ENCODE measurements around the gene PRSS56. TPM values are rescaled to one million over a fixed set of nuclear protein-coding genes. Genes with fewer than 3 reads are reported as not detected.

Gene PRSS56
- polyA plus RNA-seq (ENCODE audit: insufficient read length in 4 of 4) = under 1 TPM in 2 of 4 donors, not detected in 2; 0.08 to 0.27 TPM

DNA sequence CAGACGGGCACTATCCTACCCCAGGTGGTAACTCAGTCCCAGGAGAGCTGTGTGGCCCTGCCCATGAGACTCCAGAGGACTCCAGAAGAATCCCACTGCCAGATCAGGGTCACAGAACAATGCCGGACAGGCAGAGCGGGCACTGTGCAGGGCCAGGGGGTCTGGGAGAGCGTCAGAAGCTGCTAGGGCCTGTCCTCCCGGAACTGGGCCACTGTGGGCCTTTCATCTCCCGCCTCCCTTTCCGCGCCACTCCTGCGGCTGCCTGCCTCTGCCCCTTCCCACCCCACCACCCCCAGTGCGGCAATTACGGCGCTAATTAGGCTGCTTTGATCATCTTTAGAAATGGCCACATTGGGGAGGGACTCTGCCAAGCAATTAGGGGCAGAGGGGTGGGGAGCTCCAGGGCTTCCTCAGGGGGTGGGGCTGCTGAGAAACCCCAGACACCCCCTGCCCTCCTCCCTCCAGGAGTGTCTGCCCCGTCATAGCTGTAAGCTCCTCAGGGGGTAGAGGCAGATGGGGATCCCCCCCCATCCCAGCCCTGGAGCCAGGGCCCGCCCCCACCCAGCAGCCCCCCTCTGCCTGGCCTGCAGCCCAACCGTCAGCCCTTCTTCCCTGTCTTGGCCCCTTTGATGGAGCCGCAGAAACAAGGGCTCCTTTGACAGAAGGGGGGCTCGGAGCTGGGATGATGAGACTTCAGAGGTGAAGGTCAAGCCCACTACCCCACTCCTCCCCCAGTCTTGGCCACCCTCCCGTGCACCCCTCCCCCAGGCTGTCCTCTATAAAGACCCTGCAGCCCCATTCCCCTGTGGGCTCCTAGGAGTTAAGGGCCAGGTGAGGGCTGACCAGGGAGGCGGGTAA is at the start of gene PRSS56:
PRSS56 (plus strand) TSS at position 808 of the 858 bp plus-strand sequence. CDS start 211 bp downstream, outside the sequence.
- no peak for DNase-seq (ENCODE audit: low read depth in 4 of 4, low spot score in 2 of 4)

- DNase-seq (ENCODE audit: low read depth in 4 of 4, low spot score in 2 of 4) = peak in 1 of 4 donors; percentile 34
Observed at GRCh38 chr2:232473467-232473890, 46.7 kb upstream of the PRSS56 start.

DNA sequence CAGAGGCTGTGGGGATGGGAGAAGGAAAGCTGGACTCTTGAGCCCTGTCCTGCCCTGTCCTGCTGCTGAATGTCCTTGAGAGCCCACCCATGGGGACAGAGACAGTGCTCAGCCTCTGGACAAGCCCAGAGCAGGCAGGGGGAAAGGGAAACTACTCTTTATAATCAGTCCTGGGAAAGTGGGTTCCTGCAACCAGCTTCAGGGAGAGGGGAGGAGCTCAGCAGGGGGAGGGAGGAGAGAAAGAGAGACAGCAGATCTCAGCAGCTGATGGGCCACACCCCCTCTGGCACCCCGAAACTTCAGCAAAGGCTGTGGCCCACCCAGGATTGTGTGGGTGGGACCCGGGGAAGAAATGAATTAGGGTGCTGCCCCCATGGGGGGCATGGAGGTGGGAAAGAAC is 44.1 kb upstream of the PRSS56 start:
- DNase-seq (ENCODE audit: low read depth in 4 of 4, low spot score in 2 of 4) = no peak

DNA sequence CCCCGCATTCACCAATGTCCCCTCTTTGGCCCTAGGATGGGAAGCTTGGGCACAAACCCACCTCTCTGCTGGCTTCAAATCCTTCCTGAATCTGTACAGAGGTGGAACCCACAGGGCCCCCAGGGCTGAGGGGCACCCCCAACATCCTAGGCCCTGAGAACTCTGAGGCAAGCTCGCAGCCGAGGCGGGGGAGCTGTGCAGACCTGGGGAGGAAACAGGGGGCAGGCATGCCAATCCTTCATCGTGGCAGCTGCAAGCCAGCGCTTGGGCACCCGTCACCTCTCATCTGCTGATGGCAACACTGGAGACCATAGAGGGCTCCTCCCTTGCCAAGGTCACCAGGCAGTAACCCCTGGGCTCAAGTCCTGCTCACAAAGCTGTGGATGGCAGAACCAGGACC is 43.4 kb upstream of the PRSS56 start:
- no peak for DNase-seq (ENCODE audit: low read depth in 4 of 4, low spot score in 2 of 4)

- DNase-seq (ENCODE audit: low read depth in 4 of 4, low spot score in 2 of 4) = no peak
Observed at GRCh38 chr2:232477751-232478510, 42.3 kb upstream of the PRSS56 start.

DNA sequence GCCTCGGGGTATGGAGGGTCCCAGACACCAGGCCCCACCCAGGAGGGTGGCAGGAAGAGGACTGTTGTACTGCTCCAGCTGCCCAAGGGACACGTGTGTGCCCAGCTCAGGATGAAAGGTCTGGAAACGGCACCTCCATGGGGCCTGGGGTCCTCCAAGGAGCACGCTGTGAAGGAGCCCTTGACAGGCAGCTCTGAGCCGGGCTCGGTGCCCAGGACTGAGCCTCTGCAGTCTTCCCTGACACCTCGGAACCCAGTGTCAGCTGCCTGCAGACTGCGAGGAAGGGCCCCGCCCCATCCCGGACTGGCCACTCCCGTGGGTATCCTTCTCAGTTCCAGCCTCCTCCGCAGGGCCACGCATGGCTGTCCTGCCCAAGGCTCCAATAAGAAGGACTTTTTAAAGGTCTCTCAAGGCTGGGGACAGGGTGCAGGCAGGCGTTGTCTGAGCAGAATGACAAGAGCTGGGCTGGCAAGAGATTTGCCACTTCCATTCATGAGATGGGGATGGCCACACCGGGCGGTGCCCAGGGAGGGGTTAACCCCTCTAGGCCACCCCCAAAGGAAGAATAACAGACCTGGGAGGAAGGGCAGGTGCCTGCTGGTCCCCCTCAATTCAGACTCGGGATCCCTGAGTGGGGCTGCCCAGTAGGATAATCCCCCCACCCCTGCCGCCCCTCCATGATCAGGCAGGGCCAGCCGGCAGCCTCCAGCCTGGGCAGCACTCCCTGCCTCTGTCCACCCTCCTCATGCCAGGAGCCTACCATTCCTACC is 41.4 kb upstream of the PRSS56 start:
- no peak for DNase-seq (ENCODE audit: low read depth in 4 of 4, low spot score in 2 of 4)

DNA sequence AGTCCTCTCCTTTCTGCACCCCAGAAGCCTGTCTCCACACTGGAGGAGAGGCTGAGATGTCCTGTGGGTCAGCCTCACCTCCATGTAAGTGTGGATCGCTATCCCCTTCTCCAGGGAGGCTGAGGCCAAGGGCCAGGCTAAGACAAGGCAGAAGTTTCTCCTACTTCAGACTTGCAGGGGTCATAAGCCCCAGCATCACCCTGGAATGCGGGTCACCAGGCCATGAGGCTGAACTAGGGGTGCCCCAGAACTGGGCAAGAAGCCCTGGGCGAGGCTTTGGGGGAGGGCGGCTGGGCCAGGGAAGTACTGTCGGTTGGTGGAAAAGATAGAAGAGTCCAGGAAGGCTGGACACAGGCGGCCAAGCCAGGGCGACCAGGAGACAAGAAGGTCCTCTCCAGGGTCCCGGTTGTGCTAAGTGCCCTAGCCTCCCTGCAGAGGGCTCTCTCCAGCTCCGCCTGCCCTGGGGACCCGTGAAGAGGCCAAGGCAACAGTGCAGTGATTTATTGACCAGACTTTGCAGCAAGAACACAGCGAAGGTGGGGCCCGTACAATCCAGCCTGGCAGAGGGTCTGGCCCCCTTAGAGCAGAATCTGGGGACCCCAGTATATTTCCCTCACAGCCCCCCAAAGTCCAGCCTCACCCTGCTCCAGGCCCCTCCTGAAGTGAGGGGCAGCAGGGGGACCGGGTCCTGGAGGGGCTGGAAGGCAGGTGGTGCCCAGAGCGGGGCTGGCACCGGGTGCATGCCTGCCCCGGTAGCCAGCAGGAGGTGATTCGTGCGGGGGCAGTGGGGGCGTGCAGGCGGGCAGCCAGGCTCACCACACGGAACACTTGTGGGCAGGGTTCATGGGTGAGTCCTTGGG is 40.6 kb upstream of the PRSS56 start:
- DNase-seq (ENCODE audit: low read depth in 4 of 4, low spot score in 2 of 4) = no peak

DNA sequence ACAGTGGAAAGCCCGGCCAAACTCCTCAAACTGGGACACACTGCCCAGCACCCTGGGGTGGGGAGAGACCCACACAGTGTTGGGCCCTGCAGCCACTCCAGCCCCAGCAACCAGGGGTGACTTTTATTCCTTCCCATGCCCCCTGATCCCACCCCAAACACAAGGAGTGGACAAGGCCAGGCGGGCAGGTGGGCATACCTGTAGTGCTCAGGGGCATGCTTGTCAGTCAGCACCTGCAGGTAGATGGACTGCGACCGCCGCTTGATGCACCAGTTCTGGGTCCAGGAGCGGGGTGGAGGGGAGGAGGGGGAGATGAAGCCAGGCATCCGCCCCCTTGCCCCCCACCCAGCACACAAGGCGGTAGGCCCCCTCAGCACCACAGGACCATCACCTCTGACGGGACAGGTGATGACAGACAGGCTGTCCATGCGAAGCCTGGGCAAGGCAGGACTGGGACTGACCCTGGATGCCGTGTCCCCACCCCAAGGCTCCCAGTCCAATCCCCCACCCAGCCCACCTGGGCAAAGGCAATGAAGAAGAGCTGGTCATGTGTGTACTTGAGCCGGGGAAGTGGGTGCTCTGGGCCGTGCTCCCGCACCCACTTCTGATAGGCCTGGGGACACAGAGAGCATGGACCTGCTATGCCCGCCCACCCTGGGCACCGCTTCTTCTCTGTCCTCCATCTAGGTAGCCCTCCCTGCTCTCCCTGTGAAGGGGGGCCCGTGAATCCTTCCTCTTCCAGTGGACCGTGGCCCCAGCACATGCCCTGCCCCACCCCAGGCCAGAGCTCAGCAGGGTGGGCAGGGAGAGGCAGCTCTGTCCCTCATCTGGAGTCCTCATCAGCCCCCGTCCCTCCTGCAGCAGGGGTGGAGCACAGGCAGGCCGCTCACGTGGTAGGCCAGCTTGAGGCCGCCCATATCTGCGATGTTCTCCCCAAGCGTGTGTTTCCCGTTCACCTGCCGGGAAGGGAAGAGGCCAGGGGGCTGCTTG is 39.7 kb upstream of the PRSS56 start:
- DNase-seq (ENCODE audit: low read depth in 4 of 4, low spot score in 2 of 4) = no peak

DNA sequence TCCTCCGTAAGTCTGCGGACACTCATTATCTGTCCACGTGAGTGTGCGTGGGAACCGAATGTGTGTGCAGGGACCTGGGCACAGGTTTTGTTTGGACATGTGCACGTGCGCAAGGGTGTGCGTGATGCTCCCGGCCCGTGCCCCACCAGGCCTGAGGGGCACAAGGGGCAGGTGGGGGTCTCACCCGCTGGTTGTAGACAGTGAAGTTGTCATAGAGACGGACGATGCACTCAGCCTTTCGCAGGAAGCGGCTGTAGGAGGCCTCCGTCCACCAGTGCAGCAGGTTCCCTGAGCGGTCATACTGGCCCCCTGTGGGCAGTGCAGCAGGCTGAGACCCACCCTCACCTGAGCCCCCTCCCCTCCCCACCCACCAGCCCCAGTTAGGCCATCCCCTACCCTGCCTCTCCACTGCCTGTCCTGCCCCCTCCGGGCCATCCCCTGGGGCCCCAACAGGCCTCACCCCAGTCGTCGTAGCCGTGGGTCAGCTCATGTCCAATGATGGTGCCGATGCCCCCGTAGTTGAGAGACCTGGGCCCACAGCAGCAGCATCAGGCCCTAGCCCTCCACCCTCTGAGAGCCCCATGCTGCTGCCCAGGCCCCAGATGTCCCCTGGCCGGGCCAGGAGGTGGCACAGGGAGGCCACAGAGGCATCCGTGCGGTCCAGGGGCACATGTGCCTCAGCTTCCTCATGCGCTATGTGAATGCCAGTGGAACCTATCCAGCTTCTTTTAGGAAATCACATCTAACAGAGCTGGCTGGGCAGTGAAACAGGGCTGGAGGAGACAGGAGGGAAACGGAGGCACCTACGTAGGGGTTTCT is 38.7 kb upstream of the PRSS56 start:
- DNase-seq (ENCODE audit: low read depth in 4 of 4, low spot score in 2 of 4) = no peak

DNA sequence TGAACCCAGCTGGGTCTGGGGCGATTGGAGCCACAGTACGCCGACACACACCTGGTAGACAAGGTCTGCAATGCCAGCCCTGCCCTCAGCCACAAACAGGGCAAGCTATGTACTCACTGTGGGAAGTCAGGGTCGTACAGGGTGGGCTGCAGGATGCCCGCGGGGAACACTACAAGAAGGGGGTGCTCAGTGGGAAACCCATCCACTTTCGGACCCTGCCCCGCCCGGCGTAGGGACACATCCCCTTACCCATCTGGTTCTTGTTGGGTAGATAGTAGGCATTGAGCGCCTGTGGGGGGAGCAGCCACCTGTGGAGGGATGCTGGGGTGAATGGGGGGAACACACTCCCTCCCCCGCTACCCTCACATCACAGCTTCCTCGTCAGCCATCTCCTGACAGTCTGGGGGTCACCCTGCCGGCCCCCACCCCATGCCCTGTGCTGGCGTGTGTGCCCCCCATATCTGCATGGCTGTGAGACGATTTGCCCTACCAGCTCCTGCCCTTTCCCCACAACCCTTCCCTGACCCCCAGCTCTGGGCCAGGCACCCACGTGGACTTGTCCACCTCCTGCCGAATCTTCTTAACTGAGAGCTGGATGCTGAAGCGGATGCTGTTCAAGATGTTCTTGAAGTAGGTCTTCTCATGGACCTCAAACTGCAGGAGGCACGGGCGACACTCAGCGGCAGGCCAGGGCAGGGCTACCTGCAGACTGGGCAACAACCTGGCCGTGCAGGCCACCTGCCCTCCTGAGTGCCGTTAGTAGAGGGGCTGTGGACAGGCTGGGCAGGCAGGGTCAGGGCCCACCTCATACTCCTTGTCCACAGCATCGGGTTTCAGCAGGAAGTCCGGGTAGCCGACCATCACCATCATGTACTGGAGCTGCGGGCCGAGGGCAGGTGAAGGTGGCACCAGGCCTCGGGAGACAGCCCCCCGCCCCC is 37.6 kb upstream of the PRSS56 start:
- DNase-seq (ENCODE audit: low read depth in 4 of 4, low spot score in 2 of 4) = no peak

DNA sequence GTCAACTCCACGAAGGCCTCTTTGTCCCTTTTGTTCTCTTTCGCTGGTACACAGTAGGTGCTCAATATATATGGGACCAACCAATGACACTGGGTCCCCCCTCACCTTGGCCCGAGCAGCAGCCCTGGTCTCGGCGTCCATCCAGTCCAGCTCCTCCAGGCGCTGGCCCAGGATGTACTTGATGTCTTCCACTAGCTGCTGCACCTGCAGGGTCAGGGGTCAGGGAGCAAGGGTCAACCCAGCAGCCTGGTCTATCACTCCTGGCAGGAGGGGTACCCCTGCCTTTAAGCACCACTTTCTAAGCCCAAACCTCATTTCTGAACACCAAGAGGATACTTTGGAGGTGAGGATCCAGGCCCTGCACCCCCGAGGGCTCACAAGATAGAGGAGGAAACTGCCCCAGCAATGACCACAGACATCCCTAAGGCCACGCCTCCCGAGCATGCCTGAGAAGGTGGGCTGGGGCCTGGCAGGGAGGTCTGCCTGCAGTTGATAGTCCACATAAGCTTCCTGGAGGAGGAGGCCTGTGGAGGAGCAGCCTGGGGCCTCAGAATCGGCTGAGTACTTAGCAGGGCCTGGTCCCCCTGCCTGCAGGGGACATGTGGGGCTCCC is 36.8 kb upstream of the PRSS56 start:
- DNase-seq (ENCODE audit: low read depth in 4 of 4, low spot score in 2 of 4) = no peak

GRCh38 chr2:232483923-232484627 is 36.1 kb upstream of the PRSS56 start:
- DNase-seq (ENCODE audit: low read depth in 4 of 4, low spot score in 2 of 4) = no peak

GRCh38 chr2:232484628-232485347 is 35.4 kb upstream of the PRSS56 start:
- DNase-seq (ENCODE audit: low read depth in 4 of 4, low spot score in 2 of 4) = no peak

DNA sequence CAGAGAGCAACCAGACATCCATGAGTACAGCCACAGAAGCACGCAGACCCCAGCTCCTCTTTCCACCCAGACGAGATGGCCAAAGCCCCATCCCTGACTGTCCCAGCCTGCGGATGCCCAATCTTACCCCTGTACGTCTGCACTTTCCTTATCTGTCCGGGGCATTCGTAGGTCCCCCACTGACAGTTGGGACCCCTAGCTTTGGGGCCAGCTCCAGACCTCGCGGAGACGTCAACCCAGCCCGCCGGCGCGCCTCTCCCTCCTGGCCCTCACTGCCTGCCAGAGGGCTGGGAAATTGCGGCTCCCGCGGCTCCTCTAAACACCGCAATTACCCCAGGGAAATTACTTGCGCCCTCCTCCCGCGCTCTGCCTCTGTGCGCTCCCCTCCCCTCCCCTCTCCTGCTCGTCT is 34.8 kb upstream of the PRSS56 start:
- DNase-seq (ENCODE audit: low read depth in 4 of 4, low spot score in 2 of 4) = no peak
